ENCODE data around the gene FAM13A.
"Not testable (repeated sequence)": the region's sequence is repeated elsewhere in the genome, so short reads cannot be mapped to it uniquely, and the experiment has no call there.

GRCh38 chr4:88913181-88913580 lies 143.8 kb downstream of the FAM13A start:
- TF ChIP-seq CTCF, EZH2 (IDR thresholded peaks at IDR 0.05): not testable (repeated sequence)

Measured in neural progenitor cell (in vitro differentiated cells).